Measurements from ENCODE around the gene MED25.

Gene MED25

DNA sequence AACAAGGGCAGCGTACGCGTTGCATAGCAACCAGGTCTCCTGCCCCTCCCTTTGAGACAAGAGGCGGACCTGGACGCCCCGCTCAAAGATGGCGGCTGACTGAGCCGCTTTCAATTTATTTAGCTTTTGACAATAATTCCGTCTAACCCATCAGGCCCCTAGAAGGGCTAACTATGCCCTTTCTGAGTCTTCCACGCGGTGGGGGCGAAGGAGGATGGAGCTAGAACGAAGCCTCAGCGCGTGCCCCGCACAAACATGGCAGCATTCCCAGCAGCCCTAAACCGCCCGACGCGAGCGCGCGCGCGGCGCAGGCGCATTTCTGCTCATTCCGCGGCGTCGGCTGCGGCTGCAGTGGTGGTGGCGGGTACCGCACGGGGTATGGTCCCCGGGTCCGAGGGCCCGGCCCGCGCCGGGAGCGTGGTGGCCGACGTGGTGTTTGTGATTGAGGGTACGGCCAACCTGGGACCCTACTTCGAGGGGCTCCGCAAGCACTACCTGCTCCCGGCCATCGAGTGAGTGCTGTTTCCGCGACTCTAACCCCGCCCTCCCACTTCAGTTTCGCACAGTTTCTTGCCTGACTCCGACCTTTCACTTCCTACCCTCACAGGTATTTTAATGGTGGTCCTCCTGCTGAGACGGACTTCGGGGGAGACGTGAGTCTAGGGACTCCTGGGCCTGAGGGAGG lies at the start of gene MED25:
MED25 (plus strand) TSS at position 326 of the 685 bp plus-strand sequence; CDS start at position 379, 53 bp downstream.
- peak within 1 kb of the TSS; percentile 82 for H3K4me3 ChIP-seq (ENCODE audit: low read depth, low read length)
- peak; percentile 91 for DNase-seq (ENCODE audit: low read depth)
- TF ChIP-seq, protein P1, sequence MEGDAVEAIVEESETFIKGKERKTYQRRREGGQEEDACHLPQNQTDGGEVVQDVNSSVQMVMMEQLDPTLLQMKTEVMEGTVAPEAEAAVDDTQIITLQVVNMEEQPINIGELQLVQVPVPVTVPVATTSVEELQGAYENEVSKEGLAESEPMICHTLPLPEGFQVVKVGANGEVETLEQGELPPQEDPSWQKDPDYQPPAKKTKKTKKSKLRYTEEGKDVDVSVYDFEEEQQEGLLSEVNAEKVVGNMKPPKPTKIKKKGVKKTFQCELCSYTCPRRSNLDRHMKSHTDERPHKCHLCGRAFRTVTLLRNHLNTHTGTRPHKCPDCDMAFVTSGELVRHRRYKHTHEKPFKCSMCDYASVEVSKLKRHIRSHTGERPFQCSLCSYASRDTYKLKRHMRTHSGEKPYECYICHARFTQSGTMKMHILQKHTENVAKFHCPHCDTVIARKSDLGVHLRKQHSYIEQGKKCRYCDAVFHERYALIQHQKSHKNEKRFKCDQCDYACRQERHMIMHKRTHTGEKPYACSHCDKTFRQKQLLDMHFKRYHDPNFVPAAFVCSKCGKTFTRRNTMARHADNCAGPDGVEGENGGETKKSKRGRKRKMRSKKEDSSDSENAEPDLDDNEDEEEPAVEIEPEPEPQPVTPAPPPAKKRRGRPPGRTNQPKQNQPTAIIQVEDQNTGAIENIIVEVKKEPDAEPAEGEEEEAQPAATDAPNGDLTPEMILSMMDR (IDR thresholded peaks at IDR 0.05; ENCODE audit: insufficient read depth, low read depth, low read length, missing control alignments): no peak

DNA sequence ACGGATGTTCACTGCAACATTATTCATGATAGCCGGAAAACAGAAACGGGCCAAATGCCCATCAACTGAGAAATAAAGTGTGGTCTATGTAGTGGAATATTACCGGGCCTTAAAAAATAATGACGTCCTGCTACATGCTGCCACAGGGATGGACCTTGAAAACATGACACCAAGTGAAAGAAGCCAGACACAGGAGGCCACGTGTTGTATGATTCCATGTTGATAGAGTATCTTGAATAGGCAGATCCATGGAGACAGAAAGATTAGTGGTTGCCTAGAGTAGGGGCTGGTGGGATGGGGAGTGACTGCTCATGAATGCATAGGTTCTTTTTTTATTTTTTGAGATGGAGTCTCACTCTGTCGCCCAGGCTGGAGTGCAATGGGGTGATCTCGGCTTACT lies 47.6 kb upstream of the MED25 start:
- no peak for DNase-seq (ENCODE audit: low read depth)
- TF ChIP-seq, protein P1 (IDR thresholded peaks at IDR 0.05; ENCODE audit: insufficient read depth, low read depth, low read length, missing control alignments): no peak
- no peak overlapping the region for H3K4me3 ChIP-seq (ENCODE audit: low read depth, low read length)

GRCh38 chr19:49771674-49772139 lies 46.4 kb upstream of the MED25 start:
- TF ChIP-seq, protein P1 (IDR thresholded peaks at IDR 0.05; ENCODE audit: insufficient read depth, low read depth, low read length, missing control alignments): no peak
- no peak for DNase-seq (ENCODE audit: low read depth)
- no peak overlapping the region for H3K4me3 ChIP-seq (ENCODE audit: low read depth, low read length)

GRCh38 chr19:49772850-49773432 lies 45.1 kb upstream of the MED25 start:
- DNase-seq (ENCODE audit: low read depth): no peak
- H3K4me3 ChIP-seq (ENCODE audit: low read depth, low read length): no peak overlapping the region
- TF ChIP-seq, protein P1 (IDR thresholded peaks at IDR 0.05; ENCODE audit: insufficient read depth, low read depth, low read length, missing control alignments): no peak

DNA sequence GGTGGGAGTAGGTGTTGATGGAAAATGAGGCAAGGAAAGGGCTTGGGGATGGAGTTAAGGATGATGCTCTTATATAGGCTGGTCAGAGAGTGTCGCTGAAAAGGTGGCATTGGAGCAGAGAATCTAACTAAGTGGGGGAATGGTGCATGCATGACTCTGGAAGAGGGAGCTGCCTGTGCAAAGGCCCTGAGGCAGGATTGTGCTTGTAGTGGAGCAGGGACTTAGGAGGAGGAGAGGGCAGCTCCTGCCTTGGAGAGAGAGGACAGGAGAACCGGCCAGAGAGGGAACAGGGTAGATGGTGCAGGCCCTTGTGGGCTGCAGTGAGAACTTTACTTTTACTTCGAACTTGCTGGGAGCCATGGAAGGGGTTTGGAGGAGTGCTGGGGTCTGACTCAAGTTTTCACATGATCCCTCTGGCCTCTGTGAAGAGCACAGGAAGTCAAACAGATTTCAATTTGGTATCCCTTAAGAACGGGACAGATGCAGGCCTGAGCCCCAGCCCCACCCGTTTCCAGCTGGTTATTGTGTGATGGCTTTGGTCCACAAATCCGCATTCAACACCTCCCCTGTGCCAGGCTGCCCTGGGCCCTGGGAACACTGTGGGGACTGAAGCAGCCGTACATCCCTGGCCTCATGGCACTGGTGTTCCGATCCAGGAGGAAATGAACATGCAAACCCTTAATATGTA lies 44.3 kb upstream of the MED25 start:
- TF ChIP-seq, protein P1 (IDR thresholded peaks at IDR 0.05; ENCODE audit: insufficient read depth, low read depth, low read length, missing control alignments): no peak
- no peak overlapping the region for H3K4me3 ChIP-seq (ENCODE audit: low read depth, low read length)

GRCh38 chr19:49774969-49775368 lies 43.1 kb upstream of the MED25 start:
- no peak overlapping the region for H3K4me3 ChIP-seq (ENCODE audit: low read depth, low read length)
- TF ChIP-seq, protein P1 (IDR thresholded peaks at IDR 0.05; ENCODE audit: insufficient read depth, low read depth, low read length, missing control alignments): no peak
- no peak for DNase-seq (ENCODE audit: low read depth)

More for the DNA sequence above, 44.3 kb upstream of the MED25 start:
- DNase-seq (ENCODE audit: low read depth): no peak
